NCI-H146 (cell line): ENCODE measurements around the gene DDX51.

Source experiments
- DNase-seq: peaks from one replicate; lab custom pipeline; 2025; lab: John Stamatoyannopoulos, UW

The DDX51 gene

GRCh38 chr12:132179431-132180362 lies 35.6 kb upstream of the DDX51 start:
- no peak for DNase-seq

DNA sequence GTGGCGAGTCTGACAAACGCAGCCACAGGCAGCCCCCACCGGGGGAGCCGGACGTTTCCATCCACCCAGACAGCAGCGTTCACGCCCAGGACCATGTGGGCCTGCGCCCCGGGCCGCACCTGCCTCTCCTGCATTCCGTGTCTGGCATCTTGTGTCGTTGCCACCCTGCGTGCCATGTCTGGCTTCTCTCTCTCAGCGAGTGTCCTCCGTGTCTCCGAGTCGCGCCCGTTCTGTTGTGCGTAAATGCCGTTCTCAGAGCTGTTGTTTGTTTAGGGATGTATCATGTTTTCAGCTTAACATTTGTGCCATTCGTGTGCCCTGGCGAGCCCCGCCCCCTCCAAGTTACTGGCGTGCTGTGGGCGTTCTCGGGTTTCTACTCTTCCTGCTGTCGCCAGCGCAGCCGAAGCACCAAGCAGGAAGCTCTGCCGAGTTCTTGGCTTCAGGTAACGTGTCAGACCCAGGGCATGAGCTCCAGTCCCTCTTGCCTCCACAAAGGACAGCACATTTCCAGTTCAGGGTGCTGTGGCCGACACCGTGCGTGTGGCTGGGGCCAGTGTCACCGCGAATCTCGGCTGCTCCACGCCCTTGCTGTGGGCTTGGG lies 34.8 kb upstream of the DDX51 start:
- peak; percentile 15 for DNase-seq

DNA sequence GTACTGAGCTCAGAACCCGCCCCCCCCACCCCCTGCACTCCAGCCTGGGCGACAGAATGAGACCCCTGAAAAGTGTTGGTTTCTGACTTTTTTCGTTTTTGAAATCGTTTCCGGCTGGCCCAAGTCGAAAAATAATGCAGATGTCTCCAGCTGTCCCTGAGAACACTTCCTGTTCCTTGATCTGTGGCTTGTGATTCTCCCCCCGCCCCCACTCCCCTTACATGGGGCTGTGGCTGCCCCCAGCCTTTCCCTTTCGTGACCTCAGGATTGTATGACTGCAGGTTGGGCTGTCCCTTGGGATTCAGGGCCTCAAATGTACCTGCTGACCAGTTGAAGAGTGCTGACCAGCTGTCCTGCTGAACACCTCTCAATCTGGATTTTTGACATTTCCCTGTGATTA lies 34.2 kb upstream of the DDX51 start:
- DNase-seq: no peak

DNA sequence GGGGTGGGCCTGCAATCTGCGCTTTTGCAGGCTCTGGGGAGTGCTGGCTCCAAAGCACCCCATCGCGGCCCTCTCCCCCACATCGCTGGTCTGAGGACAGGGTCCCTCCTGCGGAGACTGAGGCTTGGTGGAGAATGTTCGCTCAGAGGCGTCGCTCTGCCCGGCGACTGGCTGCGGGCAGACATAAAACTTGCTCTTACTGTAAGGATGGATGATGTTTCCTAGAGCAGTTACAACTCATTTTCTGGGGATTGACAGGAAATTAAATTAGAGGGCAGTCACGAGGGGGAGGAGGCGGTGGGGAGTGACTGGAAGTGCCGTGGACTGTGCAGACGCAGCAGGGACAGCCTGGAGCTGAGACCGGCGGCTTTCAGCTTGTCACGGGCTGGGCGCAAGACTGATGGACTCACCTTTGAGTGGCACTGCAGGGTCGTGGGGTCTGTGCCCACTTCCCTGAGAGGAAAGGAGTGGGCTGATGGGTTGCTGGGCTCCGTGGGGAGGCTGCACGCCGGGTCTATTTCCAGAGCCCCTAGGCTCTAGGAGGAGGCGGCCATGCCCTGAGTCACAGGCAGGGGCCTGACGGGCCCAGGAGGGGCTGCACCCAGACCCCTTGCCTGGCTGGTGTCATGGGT lies 32.9 kb upstream of the DDX51 start:
- DNase-seq: no peak

DNA sequence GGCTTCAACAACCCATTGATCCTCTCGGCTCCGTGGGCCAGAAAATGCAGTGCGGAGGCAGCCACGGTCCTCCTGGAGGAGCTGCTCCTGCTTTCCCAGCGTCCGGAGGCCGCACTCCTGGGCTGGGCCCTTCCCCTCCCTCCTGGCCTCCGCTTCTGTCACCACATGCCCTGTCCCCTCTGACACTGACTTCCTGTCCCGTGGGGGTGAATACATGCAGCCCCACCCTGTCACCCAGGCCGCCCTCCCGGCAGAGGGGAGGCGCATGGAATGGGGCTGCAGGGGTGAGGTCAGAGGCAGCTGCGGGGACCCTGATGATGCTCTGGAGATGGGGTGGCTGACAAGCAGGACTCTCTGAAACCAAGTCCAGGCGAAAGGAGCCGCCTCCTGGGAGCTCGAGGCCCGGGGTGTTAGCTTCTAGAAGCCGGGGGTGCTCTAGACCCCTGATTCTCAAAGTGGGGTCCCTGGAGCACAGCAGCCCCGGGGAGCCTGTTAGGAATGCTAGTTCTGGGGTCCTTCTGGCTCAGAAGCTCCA lies 32.3 kb upstream of the DDX51 start:
- DNase-seq: no peak

DNA sequence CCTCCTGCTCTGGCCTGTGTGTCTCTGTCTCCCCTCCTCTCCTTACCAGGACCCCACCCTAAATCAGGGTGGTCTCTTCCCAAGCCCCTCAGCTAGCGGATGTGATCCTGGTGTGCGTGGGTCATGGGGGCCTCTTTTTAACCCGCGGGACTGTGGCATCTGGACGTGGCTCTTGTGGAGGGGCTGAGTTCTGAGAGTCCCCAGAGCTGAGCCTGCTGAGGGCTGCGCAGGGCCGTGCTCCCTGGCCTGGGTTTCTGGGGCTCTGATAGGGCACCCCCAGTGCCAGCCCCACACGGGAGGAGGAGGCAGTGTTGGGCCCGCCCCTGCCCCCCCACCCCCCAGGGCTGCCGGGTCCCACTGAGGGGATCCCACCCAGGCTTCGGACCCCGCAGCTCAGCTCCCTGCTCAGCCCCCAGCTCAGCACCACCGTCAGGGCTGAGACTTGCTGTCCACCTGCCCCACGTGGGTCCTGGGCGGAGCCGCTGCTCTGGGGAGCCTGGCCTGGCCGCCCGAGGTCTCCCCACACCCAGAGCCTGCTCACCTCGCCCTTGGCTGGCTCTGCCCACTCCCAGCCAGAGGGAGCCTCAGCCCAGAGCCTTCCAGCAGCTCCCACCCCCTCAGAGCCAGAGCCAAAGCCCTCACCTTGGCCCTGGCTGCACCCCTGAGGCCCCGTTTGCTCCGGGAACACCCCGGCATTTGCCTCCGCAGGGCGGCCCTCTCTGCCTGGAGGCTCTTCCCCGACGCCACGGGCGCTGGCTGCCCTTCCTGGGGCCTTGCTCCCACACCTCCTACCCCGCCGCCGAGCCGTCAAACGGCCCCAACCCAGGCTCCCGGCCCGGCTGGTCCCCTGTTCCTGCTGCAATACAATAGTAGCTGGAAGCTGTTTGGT lies 31.6 kb upstream of the DDX51 start:
- no peak for DNase-seq

GRCh38 chr12:132174839-132175490 lies 30.8 kb upstream of the DDX51 start:
- no peak for DNase-seq

DNA sequence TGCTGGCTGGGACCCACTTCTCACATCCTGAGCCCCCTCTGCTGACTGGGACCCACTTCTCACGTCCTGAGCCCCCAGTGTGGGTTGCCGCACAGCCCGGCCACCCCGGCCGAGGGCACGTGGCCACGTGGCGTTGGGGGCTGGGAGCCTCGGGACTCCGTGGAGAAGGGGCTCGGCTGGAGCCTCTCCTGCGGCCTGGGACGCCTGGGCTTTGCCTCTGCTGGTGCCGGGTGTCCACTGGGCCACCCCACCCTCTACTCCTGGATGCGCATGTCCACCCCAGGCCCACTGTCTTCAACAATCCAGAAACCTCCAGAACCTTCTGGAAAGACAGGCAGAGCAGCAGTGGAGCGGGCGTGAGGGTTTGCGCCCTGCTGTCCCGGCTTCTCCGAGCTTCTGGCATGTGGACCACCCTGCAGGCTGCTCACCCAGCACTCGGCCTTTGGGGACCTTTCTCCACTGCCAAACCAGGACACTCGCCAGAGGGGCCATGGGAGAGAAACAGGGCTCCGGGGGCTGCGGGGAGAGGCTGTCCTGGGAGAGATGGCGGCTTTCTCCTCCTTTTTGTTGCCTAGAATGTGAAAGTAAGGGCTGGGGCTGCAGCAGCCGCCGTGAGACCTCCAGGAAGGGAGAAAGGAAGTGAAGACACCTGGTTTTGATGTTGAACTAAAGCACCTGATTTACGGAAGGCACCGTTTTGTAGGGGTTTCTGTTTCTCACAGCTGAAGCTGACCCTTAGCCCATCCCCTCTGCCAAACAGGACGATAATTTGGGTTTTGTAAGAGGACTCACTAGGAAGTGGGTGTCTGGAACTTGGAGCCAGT lies 30.1 kb upstream of the DDX51 start:
- no peak for DNase-seq

GRCh38 chr12:132173135-132174014 lies 29.3 kb upstream of the DDX51 start:
- DNase-seq: no peak

GRCh38 chr12:132172619-132173018 lies 28.5 kb upstream of the DDX51 start:
- DNase-seq: no peak

- no peak for DNase-seq
Observed at GRCh38 chr12:132171968-132172521, 27.9 kb upstream of the DDX51 start.

GRCh38 chr12:132171293-132171967 lies 27.3 kb upstream of the DDX51 start:
- peak; percentile 15 for DNase-seq

DNA sequence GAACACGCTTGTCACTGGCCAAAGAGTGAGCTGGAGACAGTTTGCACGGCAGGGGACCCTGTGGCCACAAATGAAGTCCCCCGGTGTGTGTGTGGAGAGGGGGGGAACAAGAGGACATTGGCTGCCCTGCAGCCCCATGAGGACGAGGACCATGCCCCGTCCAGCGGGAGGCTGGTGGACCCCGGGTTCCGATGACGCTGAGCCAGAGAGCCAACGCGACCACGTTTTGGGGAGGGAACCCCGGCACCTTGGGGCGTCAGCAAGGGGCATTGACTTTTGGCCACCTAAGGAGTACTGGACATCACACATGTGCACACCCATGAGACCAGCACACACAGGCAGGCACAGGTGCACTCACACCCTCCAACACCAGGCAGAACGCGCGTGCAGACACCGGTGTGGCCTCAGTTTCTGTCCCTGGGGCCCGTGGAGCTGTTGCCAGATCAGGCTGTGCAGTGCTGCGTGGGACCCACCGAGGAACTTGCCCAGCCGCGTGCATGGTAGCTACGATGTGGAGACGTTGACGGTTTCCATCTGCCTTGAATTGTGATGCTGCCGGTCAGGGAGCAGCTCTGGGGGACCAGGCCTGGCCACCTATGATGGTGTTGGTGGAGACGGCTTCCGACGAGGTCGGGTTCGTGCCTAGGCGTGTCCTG lies 26.6 kb upstream of the DDX51 start:
- no peak for DNase-seq

DNA sequence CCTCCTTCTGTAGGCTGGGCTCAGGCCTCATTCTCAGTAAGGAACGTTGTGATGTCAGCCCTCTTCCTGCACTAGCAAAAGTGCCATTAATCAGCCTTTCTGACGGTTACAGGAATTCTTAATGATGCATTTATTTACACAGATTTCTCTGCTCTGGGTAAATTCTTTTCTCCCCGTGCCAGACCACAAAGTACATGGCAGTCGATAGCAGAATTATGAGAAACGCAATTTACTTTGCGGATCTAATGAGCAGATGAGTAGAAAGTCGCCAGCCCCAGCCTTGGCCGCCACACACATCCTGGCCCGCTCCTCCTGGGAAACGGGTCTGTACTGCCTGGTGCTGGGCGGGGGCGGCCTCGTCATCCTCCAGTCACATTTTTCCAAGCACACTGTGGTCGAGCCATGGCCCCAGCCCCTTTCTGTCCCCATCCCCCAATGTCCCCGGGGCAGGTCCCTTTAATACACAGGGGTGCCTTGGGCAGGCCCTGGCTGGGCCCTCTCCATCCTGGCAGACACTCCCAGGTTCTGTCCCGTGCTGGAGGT lies 26.0 kb upstream of the DDX51 start:
- DNase-seq: no peak

DNA sequence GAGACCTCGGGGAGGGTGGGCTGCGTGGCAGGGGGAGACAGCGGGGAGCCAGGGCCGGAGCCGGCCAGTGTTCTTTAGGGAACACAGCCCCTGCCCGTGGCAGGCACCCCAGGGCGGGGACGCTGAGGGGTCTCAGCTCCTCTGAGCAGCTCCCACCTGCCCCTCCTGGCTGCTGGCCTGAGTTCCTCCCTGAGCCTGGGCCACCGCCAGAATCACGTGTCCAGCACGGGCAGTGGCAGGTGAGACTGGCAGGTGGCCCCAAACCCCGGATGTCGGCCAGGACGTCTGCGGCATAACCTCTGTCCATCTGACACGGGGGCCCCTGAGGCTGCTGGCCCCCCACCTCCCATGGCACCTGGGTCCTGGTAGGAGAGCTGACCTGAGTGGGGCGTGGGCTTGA lies 25.3 kb upstream of the DDX51 start:
- no peak for DNase-seq

DNA sequence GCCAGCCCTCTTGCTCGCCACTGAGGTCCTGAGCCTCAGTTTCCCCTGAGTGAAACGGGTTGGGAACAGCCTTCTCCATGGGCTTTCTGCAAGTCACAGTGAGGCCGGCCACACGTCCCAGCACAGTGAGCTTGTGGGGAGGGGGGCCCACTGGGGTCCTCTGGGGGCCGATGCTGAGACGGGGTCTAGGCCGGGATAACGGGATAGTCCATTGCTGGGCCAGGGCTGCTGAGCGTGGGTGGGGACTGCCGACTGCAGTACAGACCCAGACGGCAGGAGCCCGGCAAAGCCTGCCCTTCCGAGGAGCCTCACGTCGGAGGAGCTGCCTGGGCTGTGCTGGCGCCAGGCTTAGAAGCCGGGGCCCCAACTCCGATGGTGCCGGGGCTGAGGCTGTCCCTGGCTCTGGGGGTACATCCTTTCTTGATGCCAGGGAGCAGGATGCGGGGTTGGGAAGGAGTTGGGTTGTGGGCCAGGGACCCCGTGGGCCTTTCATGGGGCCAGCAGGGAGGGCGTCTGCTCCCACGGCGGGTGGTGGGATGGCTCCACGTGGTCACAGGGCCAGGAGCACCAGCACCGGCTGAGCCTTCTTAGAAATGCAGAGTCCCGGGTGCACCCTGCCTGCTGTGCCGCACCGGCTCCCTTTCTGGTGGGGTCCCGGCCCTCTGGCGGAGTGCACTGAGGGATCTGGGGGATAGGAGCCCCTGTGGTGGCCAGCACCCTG lies 24.4 kb upstream of the DDX51 start:
- DNase-seq: no peak
